Neural cell (in vitro differentiated cells): ENCODE data around the gene CAMSAP3. TPM values are rescaled to one million over a fixed set of nuclear protein-coding genes. Genes with fewer than 3 reads are reported as not detected.

Experiments
- H2AFZ ChIP-seq: fragments of 200-600, 300-800 bp; sonication (generic), shearing (Covaris generic); 2 replicates; pipeline ENCODE4 v1.6.0; 2014; ENCODE audit warnings: low read depth, mild to moderate bottlenecking, antibody characterized with exemption, low read length, moderate library complexity
- H3F3A ChIP-seq: fragments of 200-600 bp; shearing (Covaris generic); 2 replicates; pipeline ENCODE4 v1.6.1; 2016; ENCODE audit warnings: mild to moderate bottlenecking, moderate library complexity, mixed read lengths, antibody characterized with exemption, low read length; ENCODE audit not compliant: insufficient read depth, poor library complexity, severe bottlenecking
- H3K27ac ChIP-seq: fragments of 200-600, 300-800 bp; sonication (generic), shearing (Covaris generic); 2 replicates; pipeline ENCODE4 v1.5.1; 2014; ENCODE audit warnings: mild to moderate bottlenecking, low read length, moderate library complexity
- H3K27me3 ChIP-seq: fragments of 300-800, 200-600 bp; sonication (generic), shearing (Covaris generic); 2 replicates; pipeline ENCODE4 v1.6.0; 2014; ENCODE audit warnings: mild to moderate bottlenecking, low read depth, low read length, moderate library complexity; ENCODE audit not compliant: insufficient read depth
- H3K36me3 ChIP-seq: fragments of 300-800, 200-600 bp; sonication (generic), shearing (Covaris generic); 2 replicates; pipeline ENCODE4 v1.5.1; 2014; ENCODE audit warnings: mild to moderate bottlenecking, antibody characterized with exemption, low read length, moderate library complexity; ENCODE audit not compliant: insufficient read depth
- H3K4me2 ChIP-seq: fragments of 300-800, 200-600 bp; sonication (generic), shearing (Covaris generic); 2 replicates; pipeline ENCODE4 v1.6.0; 2014; ENCODE audit warnings: mild to moderate bottlenecking, low read length
- H3K4me3 ChIP-seq: fragments of 300-800, 200-600 bp; sonication (generic), shearing (Covaris generic); 2 replicates; pipeline ENCODE4 v1.5.1; 2014; ENCODE audit warnings: mild to moderate bottlenecking, low read length, moderate library complexity
- H3K79me2 ChIP-seq: fragments of 200-600 bp; shearing (Covaris generic); replicated peaks from 2 replicates; pipeline ENCODE4 v1.6.0; 2014; ENCODE audit warnings: mild to moderate bottlenecking, low read length, moderate library complexity; ENCODE audit not compliant: insufficient read depth
- H3K9ac ChIP-seq: fragments of 300-800, 200-600 bp; sonication (generic), shearing (Covaris generic); 2 replicates; pipeline ENCODE4 v1.6.1; 2016; ENCODE audit warnings: mild to moderate bottlenecking, low read length, mixed read lengths
- H3K9me2 ChIP-seq: fragments of 200-600 bp; shearing (Covaris generic); 2 replicates; pipeline ENCODE4 v1.6.1; 2016; ENCODE audit warnings: mild to moderate bottlenecking, low read length, mixed read lengths; ENCODE audit not compliant: insufficient read depth
- H3K9me3 ChIP-seq: fragments of 200-600, 300-800 bp; sonication (generic), shearing (Covaris generic); 2 replicates; pipeline ENCODE4 v1.6.1; 2016; ENCODE audit warnings: mild to moderate bottlenecking, mixed run types, low read length, moderate library complexity, mixed read lengths
- H4K20me1 ChIP-seq: fragments of 200-600 bp; shearing (Covaris generic); 2 replicates; pipeline ENCODE4 v1.6.1; 2016; ENCODE audit warnings: mild to moderate bottlenecking, mixed run types; ENCODE audit not compliant: insufficient read depth
- CTCF ChIP-seq: fragments of 450-650 bp; IDR thresholded peaks from 2 replicates; pipeline ENCODE4 v1.5.1; 2014; ENCODE audit warnings: antibody characterized with exemption, mild to moderate bottlenecking, moderate library complexity; ENCODE audit not compliant: poor library complexity, severe bottlenecking
- EP300 ChIP-seq: fragments of 450-650 bp; conservative IDR thresholded peaks from 2 replicates; pipeline ENCODE4 v1.6.1; 2014; ENCODE audit warnings: antibody characterized with exemption, mild to moderate bottlenecking, moderate library complexity; ENCODE audit not compliant: poor library complexity, severe bottlenecking
- EZH2 ChIP-seq: fragments of 200-600, 300-800 bp; shearing (Covaris generic), sonication (generic); IDR thresholded peaks from 2 replicates; pipeline ENCODE4 v1.6.1; 2014; ENCODE audit warnings: antibody characterized with exemption, low read length, borderline replicate concordance, mild to moderate bottlenecking; ENCODE audit not compliant: insufficient read depth, poor library complexity, severe bottlenecking
- MXI1 ChIP-seq: fragments of 450-650 bp; conservative IDR thresholded peaks from 2 replicates; pipeline ENCODE4 v1.6.1; 2014; ENCODE audit warnings: antibody characterized with exemption, mild to moderate bottlenecking; ENCODE audit not compliant: poor library complexity, severe bottlenecking
- POLR2AphosphoS5 ChIP-seq: IDR thresholded peaks from 2 replicates; pipeline ENCODE4 v1.6.1; 2012
- RAD21 ChIP-seq: fragments of 450-650 bp; conservative IDR thresholded peaks from 2 replicates; pipeline ENCODE4 v1.6.1; 2014; ENCODE audit warnings: antibody characterized with exemption, mild to moderate bottlenecking, moderate library complexity
- REST ChIP-seq: IDR thresholded peaks from 2 replicates; pipeline ENCODE4 v1.6.1; 2012; ENCODE audit warnings: borderline replicate concordance
- SMC3 ChIP-seq: fragments of 450-650 bp; conservative IDR thresholded peaks from 2 replicates; pipeline ENCODE4 v1.6.1; 2014; ENCODE audit warnings: antibody characterized with exemption, mild to moderate bottlenecking, moderate library complexity; ENCODE audit not compliant: poor library complexity
- TAF1 ChIP-seq: IDR thresholded peaks from 2 replicates; pipeline ENCODE4 v1.6.1; 2012; ENCODE audit warnings: low read depth
- polyA plus RNA-seq: library from polyadenylated mRNA; depleted of rRNA; stranded (reverse); fragments of >200 nt; gene quantifications from 2 replicates; pipeline ENCODE4 v1.2.3, GENCODE V29; 2014

The CAMSAP3 gene
- polyA plus RNA-seq, 1 donor from 2014 or later: 17.0 TPM

GRCh38 chr19:7650148-7650547 is 54.5 kb downstream of the CAMSAP3 start:
- H4K20me1 ChIP-seq: no peaks in the 10 kb centered on the region
- H3K9me2 ChIP-seq: no peaks in the 10 kb centered on the region
- no peak overlapping the region for H2AFZ ChIP-seq
- peaks cover 3% of the 10 kb centered on the region for H3K27me3 ChIP-seq
- H3K27ac ChIP-seq: no peak overlapping the region
- no peak overlapping the region for H3K4me2 ChIP-seq
- no peaks in the 10 kb centered on the region for H3K79me2 ChIP-seq
- H3F3A ChIP-seq: no peaks in the 10 kb centered on the region
- no peaks in the 10 kb centered on the region for H3K9me3 ChIP-seq
- TF ChIP-seq POLR2AphosphoS5 (no peak), CTCF (no peak), TAF1 (no peak), RAD21 (no peak), MXI1 (no peak), EP300 (no peak), SMC3 (no peak), REST (no peak)
- no peak overlapping the region for H3K4me3 ChIP-seq
- H3K9ac ChIP-seq: no peak overlapping the region
- no peaks in the 10 kb centered on the region for H3K36me3 ChIP-seq

- H3K27ac ChIP-seq: no peak overlapping the region
- no peaks in the 10 kb centered on the region for H4K20me1 ChIP-seq
- H3K9ac ChIP-seq: no peak overlapping the region
- H3K27me3 ChIP-seq: peaks cover 3% of the 10 kb centered on the region
- H3K9me3 ChIP-seq: no peaks in the 10 kb centered on the region
- no peaks in the 10 kb centered on the region for H3F3A ChIP-seq
- H3K9me2 ChIP-seq: no peaks in the 10 kb centered on the region
- no peak overlapping the region for H2AFZ ChIP-seq
- no peak overlapping the region for H3K4me2 ChIP-seq
- TF ChIP-seq EZH2 (no peak), RAD21 (peak; percentile 78), SMC3 (peak; percentile 92), TAF1 (no peak), MXI1 (no peak), EP300 (no peak), POLR2AphosphoS5 (no peak), CTCF (peak; percentile 91), REST (no peak)
- no peaks in the 10 kb centered on the region for H3K79me2 ChIP-seq
- no peak overlapping the region for H3K4me3 ChIP-seq
- H3K36me3 ChIP-seq: no peaks in the 10 kb centered on the region
Measured at GRCh38 chr19:7652061-7652641, 56.5 kb downstream of the CAMSAP3 start.
